BJ (cell line): ENCODE measurements around the gene SCAPER. TPM values are rescaled to one million over a fixed set of nuclear protein-coding genes. Genes with fewer than 3 reads are reported as not detected.

ENCODE experiments used
- CTCF ChIA-PET: fragments of 350-600 bp; formaldehyde crosslinking; extraction: SDS; loops from one replicate; lab custom pipeline; 2021; ENCODE audit warnings: antibody characterized with exemption, inconsistent platforms; lab: Yijun Ruan, JAX
- POLR2A ChIA-PET: fragments of 300-600 bp; sonication (Branson Sonifier 250); formaldehyde crosslinking; extraction: SDS; loops from one replicate; lab custom pipeline; 2021; ENCODE audit warnings: antibody characterized with exemption; lab: Charles Lee
- DNase-seq: peaks from one replicate; pipeline ENCODE4 v3.0.0-alpha.2; 2011; ENCODE audit warnings: low read depth
- H3K27me3 ChIP-seq: 2 replicates; pipeline ENCODE4 v1.6.0; 2011; ENCODE audit warnings: low read length; ENCODE audit not compliant: control insufficient read depth, insufficient read depth
- H3K36me3 ChIP-seq: 2 replicates; pipeline ENCODE4 v1.5.1; 2011; ENCODE audit warnings: low read length; ENCODE audit not compliant: control insufficient read depth, insufficient read depth
- H3K4me3 ChIP-seq: 2 replicates; pipeline ENCODE4 v1.5.1; 2011; ENCODE audit warnings: low read depth, mild to moderate bottlenecking, control low read depth, low read length
- polyA plus RNA-seq: library from polyadenylated mRNA; depleted of rRNA; stranded (reverse); fragments of >200 nt; gene quantifications from 2 replicates; pipeline ENCODE4 v1.2.3, GENCODE V29; 2011
- TF ChIP-seq, protein P1 (sequence below): IDR thresholded peaks from 2 replicates; pipeline ENCODE4 v1.5.1; 2011; ENCODE audit warnings: low read depth, mild to moderate bottlenecking, control low read depth, inconsistent platforms, low read length, moderate library complexity; ENCODE audit not compliant: insufficient read depth

Gene SCAPER
- polyA plus RNA-seq, 1 experiment: 2.3 TPM

DNA sequence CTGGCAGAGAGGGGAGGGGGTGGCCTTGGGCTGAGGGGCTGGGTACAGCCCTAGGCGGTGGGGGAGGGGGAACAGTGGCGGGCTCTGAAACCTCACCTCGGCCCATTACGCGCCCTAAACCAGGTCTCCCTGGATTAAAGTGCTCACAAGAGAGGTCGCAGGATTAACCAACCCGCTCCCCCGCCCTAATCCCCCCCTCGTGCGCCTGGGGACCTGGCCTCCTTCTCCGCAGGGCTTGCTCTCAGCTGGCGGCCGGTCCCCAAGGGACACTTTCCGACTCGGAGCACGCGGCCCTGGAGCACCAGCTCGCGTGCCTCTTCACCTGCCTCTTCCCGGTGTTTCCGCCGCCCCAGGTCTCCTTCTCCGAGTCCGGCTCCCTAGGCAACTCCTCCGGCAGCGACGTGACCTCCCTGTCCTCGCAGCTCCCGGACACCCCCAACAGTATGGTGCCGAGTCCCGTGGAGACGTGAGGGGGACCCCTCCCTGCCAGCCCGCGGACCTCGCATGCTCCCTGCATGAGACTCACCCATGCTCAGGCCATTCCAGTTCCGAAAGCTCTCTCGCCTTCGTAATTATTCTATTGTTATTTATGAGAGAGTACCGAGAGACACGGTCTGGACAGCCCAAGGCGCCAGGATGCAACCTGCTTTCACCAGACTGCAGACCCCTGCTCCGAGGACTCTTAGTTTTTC lies 563.6 kb downstream of the SCAPER start:
- TF ChIP-seq, protein P1, sequence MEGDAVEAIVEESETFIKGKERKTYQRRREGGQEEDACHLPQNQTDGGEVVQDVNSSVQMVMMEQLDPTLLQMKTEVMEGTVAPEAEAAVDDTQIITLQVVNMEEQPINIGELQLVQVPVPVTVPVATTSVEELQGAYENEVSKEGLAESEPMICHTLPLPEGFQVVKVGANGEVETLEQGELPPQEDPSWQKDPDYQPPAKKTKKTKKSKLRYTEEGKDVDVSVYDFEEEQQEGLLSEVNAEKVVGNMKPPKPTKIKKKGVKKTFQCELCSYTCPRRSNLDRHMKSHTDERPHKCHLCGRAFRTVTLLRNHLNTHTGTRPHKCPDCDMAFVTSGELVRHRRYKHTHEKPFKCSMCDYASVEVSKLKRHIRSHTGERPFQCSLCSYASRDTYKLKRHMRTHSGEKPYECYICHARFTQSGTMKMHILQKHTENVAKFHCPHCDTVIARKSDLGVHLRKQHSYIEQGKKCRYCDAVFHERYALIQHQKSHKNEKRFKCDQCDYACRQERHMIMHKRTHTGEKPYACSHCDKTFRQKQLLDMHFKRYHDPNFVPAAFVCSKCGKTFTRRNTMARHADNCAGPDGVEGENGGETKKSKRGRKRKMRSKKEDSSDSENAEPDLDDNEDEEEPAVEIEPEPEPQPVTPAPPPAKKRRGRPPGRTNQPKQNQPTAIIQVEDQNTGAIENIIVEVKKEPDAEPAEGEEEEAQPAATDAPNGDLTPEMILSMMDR: no peak
- CTCF ChIA-PET: interaction anchor here (1.5 to 1.8 kb wide), 3 partner anchors 10 to 193 kb away, joined by 3 to 6 read pairs (median 5); no protein-coding TSS in a partner anchor
- no peak for DNase-seq
- POLR2A ChIA-PET: interaction anchor here (0.5 to 0.7 kb wide), 2 partner anchors 56 to 154 kb away, joined by 3 to 12 read pairs; no protein-coding TSS in a partner anchor
- H3K27me3 ChIP-seq: no peaks in the 10 kb centered on the region
- peak overlapping the region; percentile 74 for H3K4me3 ChIP-seq
- H3K36me3 ChIP-seq: peaks cover 13% of the 10 kb centered on the region

DNA sequence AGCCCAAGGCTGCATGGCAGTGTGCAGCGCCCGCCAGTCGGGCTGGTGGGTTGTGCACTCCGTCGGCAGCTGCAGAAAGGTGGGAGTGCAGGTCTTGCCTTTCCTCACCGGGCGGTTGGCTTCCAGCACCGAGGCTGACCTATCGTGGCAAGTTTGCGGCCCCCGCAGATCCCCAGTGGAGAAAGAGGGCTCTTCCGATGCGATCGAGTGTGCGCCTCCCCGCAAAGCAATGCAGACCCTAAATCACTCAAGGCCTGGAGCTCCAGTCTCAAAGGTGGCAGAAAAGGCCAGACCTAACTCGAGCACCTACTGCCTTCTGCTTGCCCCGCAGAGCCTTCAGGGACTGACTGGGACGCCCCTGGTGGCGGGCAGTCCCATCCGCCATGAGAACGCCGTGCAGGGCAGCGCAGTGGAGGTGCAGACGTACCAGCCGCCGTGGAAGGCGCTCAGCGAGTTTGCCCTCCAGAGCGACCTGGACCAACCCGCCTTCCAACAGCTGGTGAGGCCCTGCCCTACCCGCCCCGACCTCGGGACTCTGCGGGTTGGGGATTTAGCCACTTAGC lies 564.3 kb downstream of the SCAPER start:
- ChIA-PET POLR2A (no interaction called here), CTCF (interaction anchor here (0.6 to 1.8 kb wide), 7 partner anchors 9 to 527 kb away, joined by 3 to 6 read pairs (median 3); no protein-coding TSS in a partner anchor)
- peaks cover 13% of the 10 kb centered on the region for H3K36me3 ChIP-seq
- no peaks in the 10 kb centered on the region for H3K27me3 ChIP-seq
- DNase-seq: no peak
- TF ChIP-seq, protein P1: peak; percentile 53
- peak overlapping the region; percentile 74 for H3K4me3 ChIP-seq

DNA sequence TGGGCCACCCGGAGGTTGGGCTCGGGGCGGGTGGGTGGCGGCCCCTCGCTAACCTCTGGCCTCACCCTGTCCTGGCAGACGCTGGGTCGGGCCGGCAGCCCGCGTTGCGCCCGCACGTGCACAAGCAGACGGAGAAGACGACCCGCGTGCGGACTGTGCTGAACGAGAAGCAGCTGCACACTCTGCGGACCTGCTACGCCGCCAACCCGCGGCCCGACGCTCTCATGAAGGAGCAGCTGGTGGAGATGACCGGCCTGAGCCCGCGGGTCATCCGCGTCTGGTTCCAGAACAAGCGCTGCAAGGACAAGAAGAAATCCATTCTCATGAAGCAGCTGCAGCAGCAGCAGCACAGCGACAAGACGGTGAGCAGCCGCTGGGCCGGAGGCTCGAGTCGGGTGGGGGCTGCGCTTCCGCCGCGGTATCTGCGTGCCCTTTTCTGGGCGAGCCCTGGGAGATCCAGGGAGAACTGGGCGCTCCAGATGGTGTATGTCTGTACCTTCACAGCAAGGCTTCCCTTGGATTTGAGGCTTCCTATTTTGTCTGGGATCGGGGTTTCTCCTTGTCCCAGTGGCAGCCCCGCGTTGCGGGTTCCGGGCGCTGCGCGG lies 564.8 kb downstream of the SCAPER start:
- TF ChIP-seq, protein P1: no peak
- H3K27me3 ChIP-seq: no peaks in the 10 kb centered on the region
- DNase-seq: no peak
- ChIA-PET CTCF (interaction anchor here (0.6 to 2.1 kb wide), 8 partner anchors 8 to 527 kb away, joined by 3 to 6 read pairs (median 3); no protein-coding TSS in a partner anchor), POLR2A (no interaction called here)
- peak overlapping the region; percentile 74 for H3K4me3 ChIP-seq
- peaks cover 13% of the 10 kb centered on the region for H3K36me3 ChIP-seq

DNA sequence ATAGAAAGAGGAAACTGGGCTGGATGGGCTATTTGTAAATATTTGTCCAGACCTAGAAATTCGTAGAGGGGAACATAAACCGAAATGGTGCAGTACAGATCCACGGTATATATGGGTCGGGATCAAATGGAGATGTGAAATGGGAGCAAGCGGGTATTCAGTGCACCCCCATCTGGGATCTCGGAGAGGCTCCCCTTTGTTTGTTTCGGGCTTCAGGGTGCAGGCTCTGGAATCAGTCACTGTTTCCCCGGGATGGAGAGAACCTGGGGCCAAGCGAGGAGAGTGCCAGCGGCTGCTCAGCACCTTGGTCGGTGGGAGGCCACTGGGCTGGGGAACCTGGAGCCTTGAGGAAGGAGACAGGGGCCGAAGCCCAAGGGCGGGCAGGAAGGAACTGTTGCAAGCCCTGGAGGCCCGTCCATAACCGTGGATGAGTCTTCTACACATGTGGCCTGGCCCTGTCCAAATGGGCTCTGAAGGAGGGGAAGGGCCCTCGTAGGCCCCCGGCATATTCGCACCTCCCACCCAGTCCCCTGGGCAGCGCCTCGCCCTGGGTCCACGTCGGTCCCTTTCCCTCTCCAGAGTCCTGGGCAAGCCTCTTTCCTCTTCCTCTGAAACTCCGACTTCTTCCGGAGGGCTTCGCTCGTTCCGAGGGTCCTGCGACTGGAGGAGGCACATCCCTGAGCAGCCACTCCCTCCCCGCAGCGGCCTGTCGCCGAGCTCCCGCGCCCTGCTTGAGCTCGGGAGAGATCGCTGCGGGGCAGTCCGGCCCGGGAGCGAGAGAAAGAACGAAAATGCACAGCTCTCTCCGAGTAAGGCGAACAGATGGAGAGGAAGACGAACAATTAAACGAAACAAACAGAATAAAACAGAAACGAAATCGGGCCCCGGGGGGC lies 565.6 kb downstream of the SCAPER start:
- TF ChIP-seq, protein P1: no peak
- Histone ChIP-seq H3K4me3 (peak overlapping the region; percentile 74), H3K36me3 (peaks cover 13% of the 10 kb centered on the region), H3K27me3 (no peaks in the 10 kb centered on the region)
- POLR2A ChIA-PET: no interaction called here
- no peak for DNase-seq
- CTCF ChIA-PET: interaction anchor here (1.0 to 2.1 kb wide), 4 partner anchors 9 to 193 kb away, joined by 3 to 5 read pairs (median 4); no protein-coding TSS in a partner anchor
